IMR-90 (cell line): ENCODE data around the gene FOXO1. TPM values are rescaled to one million over a fixed set of nuclear protein-coding genes. Genes with fewer than 3 reads are reported as not detected.

Experiments
- ATAC-seq: fragments of 200-7000 bp; cut with Tn5 transposase; 2 replicates; pipeline ENCODE4 v1.9.1; 2020; ENCODE audit warnings: low read depth, mild to moderate bottlenecking, moderate library complexity
- BruUV-seq: library from RNA; stranded (reverse); fragments of 400-500 nt; replicated peaks from 2 replicates; lab custom pipeline; 2021; lab: Mats Ljungman, UMichigan
- CTCF ChIA-PET: fragments of 300-600 bp; formaldehyde crosslinking; extraction: SDS; loops from one replicate; lab custom pipeline; 2021; ENCODE audit warnings: antibody characterized with exemption; lab: Yijun Ruan, JAX
- POLR2A ChIA-PET: fragments of 300-600 bp; sonication (Branson Sonifier 250); formaldehyde crosslinking; loops from one replicate; lab custom pipeline; 2022; ENCODE audit warnings: antibody characterized with exemption; ENCODE audit not compliant: unreplicated experiment; lab: Charles Lee
- DNase-seq: peaks from one replicate; pipeline ENCODE4 v3.0.0; 2013
- H2AFZ ChIP-seq: replicated peaks from 2 replicates; pipeline ENCODE3; 2013; ENCODE audit warnings: low read length, mild to moderate bottlenecking; ENCODE audit not compliant: poor library complexity
- H2AK5ac ChIP-seq: 2 replicates; pipeline ENCODE4 v1.6.1; 2013; ENCODE audit warnings: low read depth, low read length, inconsistent platforms
- H2AK9ac ChIP-seq: replicated peaks from 2 replicates; pipeline ENCODE3; 2013; ENCODE audit warnings: mild to moderate bottlenecking, low read depth, low read length, moderate library complexity; ENCODE audit not compliant: poor library complexity
- H2BK120ac ChIP-seq: 2 replicates; pipeline ENCODE4 v1.6.1; 2013; ENCODE audit warnings: low read depth, low read length, inconsistent platforms
- H2BK15ac ChIP-seq: 3 replicates; pipeline ENCODE4 v1.6.1; 2013; ENCODE audit warnings: low read depth, low read length, inconsistent platforms
- H2BK20ac ChIP-seq: 2 replicates; pipeline ENCODE4 v1.6.1; 2013; ENCODE audit warnings: low read depth, mild to moderate bottlenecking, inconsistent platforms, low read length, moderate library complexity
- H2BK5ac ChIP-seq: 2 replicates; pipeline ENCODE4 v1.6.1; 2013; ENCODE audit warnings: mild to moderate bottlenecking, low read depth, low read length, inconsistent platforms; ENCODE audit not compliant: poor library complexity, severe bottlenecking
- H3K14ac ChIP-seq: replicated peaks from 2 replicates; pipeline ENCODE4 v1.6.1; 2013; ENCODE audit warnings: low read depth, low read length, inconsistent platforms
- H3K18ac ChIP-seq: 2 replicates; pipeline ENCODE4 v1.6.1; 2013; ENCODE audit warnings: low read depth, low read length, control low read depth
- H3K23ac ChIP-seq: 2 replicates; pipeline ENCODE4 v1.6.1; 2013; ENCODE audit warnings: low read depth, low read length, inconsistent platforms
- H3K27ac ChIP-seq: 2 replicates; pipeline ENCODE4 v1.5.1; 2013; ENCODE audit warnings: mild to moderate bottlenecking, control low read depth, low read length; ENCODE audit not compliant: insufficient read depth
- H3K27me3 ChIP-seq: 2 replicates; pipeline ENCODE4 v1.6.1; 2013; ENCODE audit warnings: low read length; ENCODE audit not compliant: control insufficient read depth, insufficient read depth
- H3K36me3 ChIP-seq: 2 replicates; pipeline ENCODE4 v1.6.1; 2013; ENCODE audit warnings: low read length, mixed read lengths; ENCODE audit not compliant: control insufficient read depth, insufficient read depth
- H3K4ac ChIP-seq: 2 replicates; pipeline ENCODE4 v1.6.1; 2013; ENCODE audit warnings: low read depth, low read length, inconsistent platforms
- H3K4me1 ChIP-seq: 2 replicates; pipeline ENCODE4 v1.6.1; 2013; ENCODE audit warnings: low read length, mixed read lengths; ENCODE audit not compliant: control insufficient read depth, insufficient read depth
- H3K4me2 ChIP-seq: 2 replicates; pipeline ENCODE4 v1.6.1; 2013; ENCODE audit warnings: low read depth, mild to moderate bottlenecking, control low read depth, low read length, moderate library complexity
- H3K4me3 ChIP-seq: 2 replicates; pipeline ENCODE4 v1.5.1; 2013; ENCODE audit warnings: low read depth, mild to moderate bottlenecking, control low read depth, low read length, moderate library complexity; ENCODE audit not compliant: insufficient read depth
- H3K56ac ChIP-seq: 2 replicates; pipeline ENCODE4 v1.6.1; 2013; ENCODE audit warnings: low read length, inconsistent platforms; ENCODE audit not compliant: insufficient read depth; ENCODE audit errors: extremely low read depth
- H3K79me1 ChIP-seq, 2 experiments: 2 replicates each; pipeline ENCODE4 v1.6.1; 2013; ENCODE audit warnings: low read length in 2 of 2, inconsistent platforms in 1 of 2, low read depth in 1 of 2
- H3K9ac ChIP-seq: 2 replicates; pipeline ENCODE4 v1.6.1; 2013; ENCODE audit warnings: low read depth, low read length, control low read depth
- H3K9me1 ChIP-seq: 2 replicates; pipeline ENCODE4 v1.6.1; 2013; ENCODE audit warnings: low read length, inconsistent platforms; ENCODE audit not compliant: insufficient read depth
- H3K9me3 ChIP-seq: 2 replicates; pipeline ENCODE4 v1.6.1; 2013; ENCODE audit warnings: low read length; ENCODE audit not compliant: control insufficient read depth, insufficient read depth
- H4K20me1 ChIP-seq: 2 replicates; pipeline ENCODE4 v1.6.1; 2013; ENCODE audit warnings: low read length, inconsistent platforms; ENCODE audit not compliant: insufficient read depth
- H4K5ac ChIP-seq: 2 replicates; pipeline ENCODE4 v1.6.1; 2013; ENCODE audit warnings: mild to moderate bottlenecking, low read depth, low read length, control low read depth
- H4K8ac ChIP-seq, 2 experiments: 2 replicates each; pipeline ENCODE4 v1.6.1; 2013; ENCODE audit warnings: low read depth in 2 of 2, low read length in 2 of 2, control low read depth in 1 of 2, inconsistent platforms in 1 of 2
- H4K91ac ChIP-seq: 2 replicates; pipeline ENCODE4 v1.6.1; 2013; ENCODE audit warnings: low read depth, low read length, inconsistent platforms; ENCODE audit not compliant: insufficient read depth
- CEBPB ChIP-seq: IDR thresholded peaks from 2 replicates; pipeline ENCODE4 v1.6.1; 2012; ENCODE audit warnings: low read depth, low read length, improper control_type of control experiment
- CHD1 ChIP-seq: IDR thresholded peaks from 2 replicates; pipeline ENCODE4 v1.6.1; 2012; ENCODE audit warnings: low read depth, low read length, improper control_type of control experiment
- MAFK ChIP-seq: IDR thresholded peaks from 2 replicates; pipeline ENCODE4 v1.6.1; 2012; ENCODE audit warnings: low read depth, low read length, improper control_type of control experiment
- MXI1 ChIP-seq: IDR thresholded peaks from 2 replicates; pipeline ENCODE4 v1.6.1; 2012; ENCODE audit warnings: low read depth, mild to moderate bottlenecking, low read length, moderate library complexity, borderline replicate concordance
- NFE2L2 ChIP-seq: fragments of 150-350 bp; IDR thresholded peaks from 2 replicates; pipeline ENCODE4 v1.6.1; 2016; ENCODE audit warnings: low read depth, mild to moderate bottlenecking, low read length
- RAD21 ChIP-seq: IDR thresholded peaks from 2 replicates; pipeline ENCODE4 v1.6.1; 2012; ENCODE audit warnings: low read length, improper control_type of control experiment
- SMC3 ChIP-seq: fragments of 150-350 bp; IDR thresholded peaks from 2 replicates; pipeline ENCODE4 v1.6.1; 2016; ENCODE audit warnings: low read depth, mild to moderate bottlenecking, antibody characterized with exemption, low read length, moderate library complexity
- USF2 ChIP-seq: fragments of 150-350 bp; IDR thresholded peaks from 2 replicates; pipeline ENCODE4 v1.6.1; 2017; ENCODE audit warnings: mild to moderate bottlenecking, antibody characterized with exemption, low read length, low read depth
- WGBS, 2 experiments: methylation state at CpG; one replicate each; pipeline versions ENCODE4 v1.1.5 to v1.1.7; 2013; ENCODE audit warnings: missing lambda C conversion rate in 2 of 2; ENCODE audit not compliant: insufficient read length in 1 of 2; ENCODE audit errors: extremely low coverage in 2 of 2; 5-methylcytosine and 5-hydroxymethylcytosine counted together
- dilution Hi-C: fragments of 300-500 bp; cut with HindIII; formaldehyde crosslinking; loops from one replicate; pipeline ENCODE4 v1.14.3; 2018; ENCODE audit warnings: low sequenced_read_pairs; ENCODE audit not compliant: unreplicated experiment
- in situ Hi-C: fragments of 300-500 bp; cut with MboI; formaldehyde crosslinking; loops from 3 replicates; pipeline ENCODE4 v1.14.3; 2019; ENCODE audit warnings: low sequenced_read_pairs, inconsistent platforms, mixed read lengths
- intact Hi-C: fragments of 100-400 bp; cut with micrococcal nuclease; formaldehyde crosslinking; loops from 2 replicates; pipeline ENCODE4 v1.10.0; 2022
- polyA plus RNA-seq, 3 experiments: library from polyadenylated mRNA; depleted of rRNA; stranded (reverse); fragments of >200 nt; gene quantifications; 2 replicates each; pipeline ENCODE4 v1.2.3, GENCODE V29; 2012; ENCODE audit warnings: low replicate concordance in 1 of 3
- total RNA-seq: library from RNA; depleted of rRNA; stranded (reverse); fragments of >200 nt; gene quantifications from 2 replicates; pipeline ENCODE4 v1.2.3, GENCODE V29; 2012

FOXO1 gene
- total and polyA plus RNA-seq, 2 of the 4 experiments (the other 2 are of a cell fraction) = 0.12 to 0.18 TPM

DNA sequence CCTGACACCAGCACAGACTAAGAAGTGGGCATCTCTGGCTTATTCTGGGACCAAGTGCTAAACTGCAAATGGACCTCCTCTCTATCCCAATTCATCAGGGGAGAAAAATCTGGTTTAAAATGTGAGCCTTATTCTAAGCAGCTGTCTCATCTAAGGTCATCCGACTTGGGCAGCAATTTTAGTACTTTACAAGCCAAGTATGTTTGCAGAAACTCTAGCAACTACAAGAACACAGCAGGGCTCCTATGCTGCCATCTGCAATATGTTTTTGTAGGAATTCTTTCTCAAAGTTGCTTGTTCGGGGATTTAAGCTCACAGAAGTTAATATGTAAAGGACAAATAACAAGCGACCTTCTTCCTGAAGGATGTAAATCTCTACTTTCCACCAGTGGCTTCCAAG, 113.1 kb downstream of the FOXO1 start:
- no peak overlapping the region for H2AFZ ChIP-seq
- no peaks in the 10 kb centered on the region; the same call in none of the 2 replicates for H3K27me3 ChIP-seq
- no peaks in the 10 kb centered on the region for H3K9me1 ChIP-seq
- no peak overlapping the region for H3K27ac ChIP-seq
- H2BK5ac ChIP-seq = no peak overlapping the region
- no peak overlapping the region for H3K14ac ChIP-seq
- H3K18ac ChIP-seq = no peak overlapping the region
- H3K9me3 ChIP-seq = no peaks in the 10 kb centered on the region
- intact Hi-C loops = no loop called here
- no peak overlapping the region for H3K4ac ChIP-seq
- H3K4me3 ChIP-seq = no peak overlapping the region
- H4K5ac ChIP-seq = no peak overlapping the region
- H3K9ac ChIP-seq = no peak overlapping the region
- no peak overlapping the region for H3K23ac ChIP-seq
- H2AK9ac ChIP-seq = no peak overlapping the region
- no peak overlapping the region for H2BK20ac ChIP-seq
- TF ChIP-seq MXI1 (no peak), RAD21 (no peak), CHD1 (no peak), USF2 (no peak), SMC3 (no peak), MAFK (no peak), NFE2L2 (no peak), CEBPB (no peak)
- no peaks in the 10 kb centered on the region for H3K36me3 ChIP-seq
- no peak for ATAC-seq
- H3K56ac ChIP-seq = no peak overlapping the region
- in situ Hi-C loops = no loop called here
- BruUV-seq = no TSS peak
- H2BK120ac ChIP-seq = no peak overlapping the region
- no peak for DNase-seq
- H3K4me2 ChIP-seq = no peak overlapping the region
- no peaks in the 10 kb centered on the region for H3K4me1 ChIP-seq
- ChIA-PET POLR2A (no interaction called here), CTCF (no interaction called here)
- no peak overlapping the region for H2AK5ac ChIP-seq
- dilution Hi-C loops = no loop called here
- H4K91ac ChIP-seq = no peak overlapping the region
- no peaks in the 10 kb centered on the region for H3K79me1 ChIP-seq
- H2BK15ac ChIP-seq = no peak overlapping the region
- WGBS, 2 experiments = no CpG with 5 or more reads among the region's 3 CpGs
- no peak overlapping the region for H4K8ac ChIP-seq
- no peaks in the 10 kb centered on the region for H4K20me1 ChIP-seq
